HG02678 (cell line): ENCODE measurements around the gene AOPEP.
"Not testable (repeated sequence)": the region's sequence is repeated elsewhere in the genome, so short reads cannot be mapped to it uniquely, and the experiment has no call there.

Experiments
- ATAC-seq: cut with Tn5 transposase; IDR thresholded peaks from one replicate; pipeline ENCODE4 v1.9.1; 2021; ENCODE audit warnings: mild to moderate bottlenecking, moderate library complexity; ENCODE audit not compliant: unreplicated experiment

The AOPEP gene

GRCh38 chr9:94950579-94951323 lies 224.3 kb downstream of the AOPEP start:
- ATAC-seq = no peak

- ATAC-seq = no peak
Observed at GRCh38 chr9:94951324-94952135, 225.0 kb downstream of the AOPEP start.

- ATAC-seq = peak; percentile 77
Observed at GRCh38 chr9:94952565-94953373, 226.3 kb downstream of the AOPEP start.

GRCh38 chr9:94956731-94957130 lies 230.2 kb downstream of the AOPEP start:
- no peak for ATAC-seq

- ATAC-seq = no peak
Observed at GRCh38 chr9:94960964-94961363, 234.5 kb downstream of the AOPEP start.

- no peak for ATAC-seq
Observed at GRCh38 chr9:94961870-94962269, 235.4 kb downstream of the AOPEP start.

GRCh38 chr9:94965631-94966030 lies 239.1 kb downstream of the AOPEP start:
- not testable (repeated sequence) for ATAC-seq

GRCh38 chr9:94966046-94966445 lies 239.5 kb downstream of the AOPEP start:
- not testable (repeated sequence) for ATAC-seq

GRCh38 chr9:94967482-94967881 lies 241.0 kb downstream of the AOPEP start:
- ATAC-seq = no peak

- ATAC-seq = no peak
Observed at GRCh38 chr9:94971378-94972131, 245.1 kb downstream of the AOPEP start.

- ATAC-seq = no peak
Observed at GRCh38 chr9:94973451-94973941, 247.0 kb downstream of the AOPEP start.

- no peak for ATAC-seq
Observed at GRCh38 chr9:94974154-94974879, 247.8 kb downstream of the AOPEP start.

- ATAC-seq = no peak
Observed at GRCh38 chr9:94975480-94975879, 249.0 kb downstream of the AOPEP start.

- no peak for ATAC-seq
Observed at GRCh38 chr9:94976077-94976476, 249.6 kb downstream of the AOPEP start.

GRCh38 chr9:94977416-94977815 lies 250.9 kb downstream of the AOPEP start:
- ATAC-seq = no peak

GRCh38 chr9:94979904-94980507 lies 253.5 kb downstream of the AOPEP start:
- no peak for ATAC-seq

- ATAC-seq = no peak
Observed at GRCh38 chr9:94980947-94981722, 254.6 kb downstream of the AOPEP start.

- no peak for ATAC-seq
Observed at GRCh38 chr9:94981723-94982090, 255.2 kb downstream of the AOPEP start.

- no peak for ATAC-seq
Observed at GRCh38 chr9:94982211-94982610, 255.7 kb downstream of the AOPEP start.
